SJSA1 (cell line): Measurements from ENCODE around the gene NFIX. TPM values are rescaled to one million over a fixed set of nuclear protein-coding genes. Genes with fewer than 3 reads are reported as not detected.
"Not testable (repeated sequence)": the region's sequence is repeated elsewhere in the genome, so short reads cannot be mapped to it uniquely, and the experiment has no call there.

ENCODE experiments used
- DNase-seq, 2 experiments: peaks; one replicate each; pipeline ENCODE4 v3.0.0-alpha.2; 2015 to 2020; ENCODE audit warnings: low spot score in 2 of 2, low read depth in 1 of 2
- H3K27ac ChIP-seq: fragments of 250-450 bp; sonication (Bioruptor Pico); 2 replicates; pipeline ENCODE4 v1.5.1; 2020; ENCODE audit warnings: mild to moderate bottlenecking, moderate library complexity
- H3K27me3 ChIP-seq: fragments of 250-450 bp; sonication (Bioruptor Pico); replicated peaks from 2 replicates; pipeline ENCODE4 v1.5.1; 2020; ENCODE audit warnings: mild to moderate bottlenecking, moderate library complexity
- H3K36me3 ChIP-seq: fragments of 250-450 bp; sonication (Bioruptor Pico); 2 replicates; pipeline ENCODE4 v1.5.1; 2020; ENCODE audit warnings: mild to moderate bottlenecking
- H3K4me1 ChIP-seq: fragments of 250-450 bp; sonication (Bioruptor Pico); replicated peaks from 2 replicates; pipeline ENCODE4 v1.6.1; 2021; ENCODE audit warnings: mild to moderate bottlenecking
- H3K4me3 ChIP-seq: fragments of 250-450 bp; sonication (Bioruptor Pico); 2 replicates; pipeline ENCODE4 v1.5.1; 2020; ENCODE audit warnings: mild to moderate bottlenecking
- H3K9me3 ChIP-seq: fragments of 250-450 bp; sonication (Bioruptor Pico); replicated peaks from 2 replicates; pipeline ENCODE4 v1.5.1; 2020; ENCODE audit warnings: mild to moderate bottlenecking
- total RNA-seq: library from RNA; depleted of rRNA; stranded (reverse); fragments of >200 nt; shearing (Covaris generic); gene quantifications from 2 replicates; pipeline ENCODE4 v1.2.3, GENCODE V29; 2014

NFIX gene
- total RNA-seq, 1 experiment from 2014 or later: 10.9 TPM

DNA sequence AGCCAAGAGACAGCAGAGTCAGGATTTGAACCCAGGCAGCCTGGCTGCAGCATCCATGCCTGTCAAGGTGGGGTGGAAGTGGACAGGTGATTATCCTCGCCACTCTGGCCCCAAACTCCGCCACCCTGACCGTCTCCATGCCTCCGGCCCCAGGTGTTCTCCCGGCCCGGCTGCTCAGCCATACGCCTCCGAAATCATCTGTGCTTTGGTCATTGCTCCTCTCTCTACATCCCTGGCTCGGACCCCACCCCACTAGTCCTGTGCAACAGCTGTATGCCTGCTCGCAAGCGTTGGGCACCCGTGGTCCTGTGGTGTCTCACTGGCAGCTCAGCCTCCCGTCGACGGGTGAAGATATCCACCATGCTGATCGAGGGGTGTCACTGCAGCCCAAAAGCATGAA, 22.0 kb upstream of the NFIX start:
- Histone ChIP-seq H3K36me3 (no peaks in the 10 kb centered on the region), H3K4me1 (no peaks in the 10 kb centered on the region), H3K27me3 (no peaks in the 10 kb centered on the region), H3K4me3 (no peak overlapping the region), H3K27ac (no peak overlapping the region), H3K9me3 (no peaks in the 10 kb centered on the region)
- no peak for DNase-seq

DNA sequence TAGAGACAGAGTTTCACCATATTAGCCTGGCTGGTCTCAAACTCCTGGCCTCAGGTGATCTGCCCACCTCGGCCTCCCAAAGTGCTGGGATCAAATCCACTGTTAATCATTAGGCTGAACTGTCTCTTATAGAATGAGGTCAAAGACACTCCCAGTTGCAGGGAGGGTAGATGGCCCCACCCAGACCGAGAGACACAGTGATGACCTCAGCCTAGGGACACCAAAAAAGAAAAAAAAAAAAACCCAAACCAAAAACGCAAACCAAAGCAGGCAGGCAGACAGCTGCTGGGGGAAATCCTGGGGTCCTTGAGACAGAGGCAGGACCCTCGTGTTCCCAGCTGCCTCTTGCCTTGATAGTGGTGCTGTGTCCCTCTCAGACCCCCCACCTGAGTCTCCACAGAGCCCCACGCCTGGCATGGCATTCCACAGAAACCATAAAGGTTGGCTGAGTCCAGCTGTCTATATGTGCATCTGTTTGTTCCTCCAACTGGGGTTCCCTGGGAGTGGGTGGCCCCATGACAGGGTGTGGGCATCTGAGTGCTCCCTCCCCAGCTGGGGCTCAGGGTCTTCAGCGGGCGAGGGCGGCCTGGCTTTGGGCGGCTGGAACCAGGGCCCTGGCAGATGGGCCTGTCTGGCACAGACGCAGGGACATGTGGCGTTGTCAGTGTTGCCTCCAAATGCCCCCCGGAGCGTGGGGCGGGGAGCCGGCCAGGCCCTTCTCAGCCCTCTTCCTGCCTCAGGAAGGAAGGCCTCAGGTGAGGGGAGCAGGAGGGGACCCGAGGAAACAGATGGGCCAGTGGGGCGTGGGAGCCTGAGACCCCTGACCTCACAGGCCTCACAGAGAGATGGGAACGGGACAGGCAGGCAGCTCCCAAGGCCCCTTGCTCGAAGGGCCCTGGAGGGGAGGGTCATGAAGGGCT, 20.7 kb upstream of the NFIX start:
- no peak for DNase-seq
- Histone ChIP-seq H3K36me3 (no peaks in the 10 kb centered on the region), H3K4me3 (no peak overlapping the region), H3K27me3 (no peaks in the 10 kb centered on the region), H3K9me3 (no peaks in the 10 kb centered on the region), H3K4me1 (no peaks in the 10 kb centered on the region), H3K27ac (no peak overlapping the region)

DNA sequence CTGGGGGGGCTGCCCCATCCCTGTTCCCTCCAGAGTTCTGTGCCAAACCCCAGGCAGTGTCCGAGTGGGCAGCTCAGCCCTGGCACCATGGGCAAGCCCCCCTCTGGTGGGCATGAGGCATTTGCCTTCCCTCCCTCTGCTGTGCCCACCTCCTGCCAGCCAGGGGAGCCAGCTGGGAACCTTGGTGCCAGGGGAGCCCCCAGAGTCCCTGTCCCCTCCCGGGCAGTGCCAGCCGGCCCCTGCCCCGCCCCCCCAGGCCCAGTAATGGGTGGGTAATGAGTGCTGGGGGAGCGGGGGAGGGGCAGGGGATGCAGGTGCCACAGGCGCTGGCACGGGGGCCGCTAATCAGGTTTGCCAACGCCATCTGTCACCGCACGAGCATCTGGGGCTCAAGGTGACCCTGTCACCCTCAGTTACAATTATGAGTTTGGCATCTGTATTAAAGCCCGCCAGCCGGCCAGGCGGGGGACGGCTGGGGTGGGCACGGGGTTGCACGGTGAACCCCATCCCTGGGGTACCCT, 20.0 kb upstream of the NFIX start:
- no peaks in the 10 kb centered on the region for H3K36me3 ChIP-seq
- H3K4me1 ChIP-seq: no peaks in the 10 kb centered on the region
- H3K27ac ChIP-seq: no peak overlapping the region
- H3K27me3 ChIP-seq: no peaks in the 10 kb centered on the region
- DNase-seq: no peak
- no peak overlapping the region for H3K4me3 ChIP-seq
- no peaks in the 10 kb centered on the region for H3K9me3 ChIP-seq

DNA sequence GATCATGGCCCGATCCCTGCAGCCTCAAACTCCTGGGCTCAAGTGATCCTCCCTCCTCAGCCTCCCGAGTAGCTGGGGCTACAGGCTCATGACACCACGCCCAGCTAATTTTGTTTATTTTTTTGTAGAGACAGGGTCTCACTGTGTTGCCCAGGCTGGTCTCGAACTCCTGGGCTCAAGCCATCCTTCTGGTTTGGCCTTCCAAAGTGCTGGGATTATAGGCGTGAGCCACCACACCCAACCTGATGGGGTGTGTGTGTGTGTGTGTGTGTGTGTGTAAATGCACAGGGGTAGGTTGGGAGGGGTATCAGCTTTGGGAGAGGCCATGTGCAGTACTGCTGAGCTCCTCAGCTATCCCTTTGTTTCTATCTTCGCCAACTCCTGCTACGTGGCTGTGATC, 19.2 kb upstream of the NFIX start:
- H3K27me3 ChIP-seq, H3K4me3 ChIP-seq, H3K4me1 ChIP-seq, H3K9me3 ChIP-seq, H3K27ac ChIP-seq, DNase-seq, H3K36me3 ChIP-seq: not testable (repeated sequence)

- H3K36me3 ChIP-seq: no peaks in the 10 kb centered on the region
- H3K27ac ChIP-seq: no peak overlapping the region
- H3K4me1 ChIP-seq: peaks cover 4% of the 10 kb centered on the region; the same call in 1 of the 2 replicates
- H3K9me3 ChIP-seq: no peaks in the 10 kb centered on the region
- H3K4me3 ChIP-seq: no peak overlapping the region
- DNase-seq: no peak
- no peaks in the 10 kb centered on the region for H3K27me3 ChIP-seq
Measured at GRCh38 chr19:12979974-12980373, 15.3 kb upstream of the NFIX start.

DNA sequence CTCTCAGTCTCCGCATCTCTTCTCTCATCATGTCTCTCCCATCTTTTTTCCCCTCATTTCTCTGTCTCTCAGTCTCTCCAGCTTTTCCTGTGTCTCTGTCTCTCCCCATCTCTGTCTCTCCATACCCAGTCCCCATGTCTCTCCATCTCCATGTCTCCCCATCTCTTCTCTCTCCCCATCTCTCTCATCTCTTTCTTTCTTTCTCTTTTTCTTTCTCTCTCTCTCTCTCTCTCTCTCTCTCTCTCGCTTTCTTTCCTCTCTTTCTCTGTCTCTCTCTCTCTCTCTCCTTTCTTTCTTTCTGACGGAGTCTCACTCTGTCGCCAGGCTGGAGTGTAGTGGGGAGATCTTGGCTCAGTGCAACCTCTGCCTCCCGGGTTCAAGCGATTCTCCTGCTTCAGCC, 12.6 kb upstream of the NFIX start:
- no peak overlapping the region for H3K4me3 ChIP-seq
- no peaks in the 10 kb centered on the region for H3K36me3 ChIP-seq
- no peaks in the 10 kb centered on the region for H3K9me3 ChIP-seq
- peaks cover 9% of the 10 kb centered on the region; the same call in 1 of the 2 replicates for H3K4me1 ChIP-seq
- no peaks in the 10 kb centered on the region for H3K27me3 ChIP-seq
- no peak overlapping the region for H3K27ac ChIP-seq
- no peak for DNase-seq

- no peaks in the 10 kb centered on the region for H3K27me3 ChIP-seq
- no peak overlapping the region for H3K27ac ChIP-seq
- H3K36me3 ChIP-seq: no peaks in the 10 kb centered on the region
- peak overlapping the region; percentile 23 for H3K4me3 ChIP-seq
- no peak for DNase-seq
- peaks cover 9% of the 10 kb centered on the region; the same call in 1 of the 2 replicates for H3K4me1 ChIP-seq
- H3K9me3 ChIP-seq: no peaks in the 10 kb centered on the region
Measured at GRCh38 chr19:12983091-12983490, 12.2 kb upstream of the NFIX start.

DNA sequence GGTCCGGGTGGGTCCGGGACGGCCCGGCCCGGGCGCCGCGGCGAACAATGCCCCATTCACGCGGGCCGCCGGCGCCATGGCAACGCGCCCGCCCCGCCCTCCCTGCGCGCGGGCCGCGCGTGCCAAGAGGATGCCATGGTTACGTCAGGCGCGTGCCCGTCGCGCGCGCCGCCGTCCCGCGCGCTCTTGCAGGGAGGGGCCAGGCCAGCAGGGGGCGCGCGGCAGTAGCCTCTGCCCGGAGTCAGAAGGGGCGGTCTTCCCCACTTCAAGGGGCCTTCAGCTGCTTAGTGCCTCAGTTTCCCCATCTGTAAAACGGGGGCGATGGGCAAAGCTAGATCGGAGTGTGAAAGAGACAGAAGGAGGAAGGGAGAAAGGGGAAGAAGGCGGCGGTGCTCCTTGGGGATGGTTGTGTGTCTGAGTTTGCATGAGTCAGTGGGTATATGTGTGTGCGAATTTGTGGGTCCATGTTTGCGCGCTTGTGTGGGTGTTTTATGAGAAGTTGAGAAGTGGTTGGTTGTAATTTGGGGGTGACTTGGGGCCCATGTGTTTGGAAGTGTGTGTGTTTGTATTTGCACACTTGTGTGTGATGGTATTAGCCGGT, 11.6 kb upstream of the NFIX start:
- DNase-seq: peak; percentile 71 to 89
- H3K27me3 ChIP-seq: no peaks in the 10 kb centered on the region
- no peak overlapping the region for H3K27ac ChIP-seq
- H3K36me3 ChIP-seq: no peaks in the 10 kb centered on the region
- H3K4me3 ChIP-seq: peak overlapping the region; percentile 23
- H3K9me3 ChIP-seq: no peaks in the 10 kb centered on the region
- H3K4me1 ChIP-seq: peaks cover 9% of the 10 kb centered on the region; the same call in 1 of the 2 replicates

DNA sequence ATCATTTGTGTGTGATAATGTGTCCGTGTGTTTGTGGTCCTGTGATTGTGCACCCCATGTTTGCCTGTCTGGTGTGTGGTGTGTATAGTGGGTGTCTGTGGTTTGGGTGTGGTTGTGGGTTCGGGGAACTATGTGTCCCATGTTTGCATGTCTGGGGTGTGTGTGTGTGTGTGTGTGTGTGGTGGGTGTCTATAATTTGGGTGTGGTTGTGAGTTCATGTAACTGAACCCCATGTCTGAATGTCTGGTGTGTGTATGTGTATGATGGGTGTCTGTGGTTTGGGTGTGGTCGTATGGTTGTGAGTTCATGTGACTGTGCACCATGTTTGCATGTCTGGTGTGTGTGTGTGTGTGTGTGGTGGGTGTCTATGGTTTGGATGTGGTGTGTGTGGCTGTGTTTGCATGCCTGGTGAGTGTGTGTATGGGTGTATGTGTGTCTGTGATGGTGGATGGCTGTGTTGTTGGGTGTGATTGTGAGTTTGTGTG, 11.1 kb upstream of the NFIX start:
- peaks cover 9% of the 10 kb centered on the region; the same call in 1 of the 2 replicates for H3K4me1 ChIP-seq
- no peak overlapping the region for H3K27ac ChIP-seq
- H3K4me3 ChIP-seq: no peak overlapping the region
- no peaks in the 10 kb centered on the region for H3K36me3 ChIP-seq
- no peaks in the 10 kb centered on the region for H3K9me3 ChIP-seq
- DNase-seq: no peak
- no peaks in the 10 kb centered on the region for H3K27me3 ChIP-seq

GRCh38 chr19:12984683-12985048, 10.6 kb upstream of the NFIX start:
- Histone ChIP-seq H3K4me1 (peaks cover 9% of the 10 kb centered on the region; the same call in 1 of the 2 replicates), H3K4me3 (no peak overlapping the region), H3K27ac (no peak overlapping the region), H3K36me3 (no peaks in the 10 kb centered on the region), H3K9me3 (no peaks in the 10 kb centered on the region), H3K27me3 (no peaks in the 10 kb centered on the region)
- DNase-seq: no peak

GRCh38 chr19:12985049-12985776, 10.1 kb upstream of the NFIX start:
- H3K36me3 ChIP-seq: no peaks in the 10 kb centered on the region
- peaks cover 9% of the 10 kb centered on the region; the same call in 1 of the 2 replicates for H3K4me1 ChIP-seq
- no peak overlapping the region for H3K4me3 ChIP-seq
- DNase-seq: peak in 1 of 2 experiments; percentile 54
- no peak overlapping the region for H3K27ac ChIP-seq
- H3K9me3 ChIP-seq: no peaks in the 10 kb centered on the region
- no peaks in the 10 kb centered on the region for H3K27me3 ChIP-seq

- Histone ChIP-seq H3K4me1 (peaks cover 9% of the 10 kb centered on the region; the same call in 1 of the 2 replicates), H3K27me3 (no peaks in the 10 kb centered on the region), H3K36me3 (no peaks in the 10 kb centered on the region), H3K27ac (no peak overlapping the region), H3K4me3 (no peak overlapping the region), H3K9me3 (no peaks in the 10 kb centered on the region)
- DNase-seq: no peak
Measured at GRCh38 chr19:12986726-12987125, 8.5 kb upstream of the NFIX start.

- Histone ChIP-seq H3K4me3 (no peak overlapping the region), H3K27me3 (no peaks in the 10 kb centered on the region), H3K27ac (no peak overlapping the region), H3K4me1 (peaks cover 9% of the 10 kb centered on the region; the same call in 1 of the 2 replicates), H3K9me3 (no peaks in the 10 kb centered on the region), H3K36me3 (no peaks in the 10 kb centered on the region)
- no peak for DNase-seq
Measured at GRCh38 chr19:12987190-12987589, 8.1 kb upstream of the NFIX start.
